GM19328 (cell line): ENCODE data around the gene AMER3.
"Not testable (repeated sequence)": the region's sequence is repeated elsewhere in the genome, so short reads cannot be mapped to it uniquely, and the experiment has no call there.

Experiments used
- ATAC-seq: cut with Tn5 transposase; IDR thresholded peaks from one replicate; pipeline ENCODE4 v1.9.1; 2021; ENCODE audit warnings: mild to moderate bottlenecking, moderate library complexity; ENCODE audit not compliant: unreplicated experiment

The AMER3 gene, protein sequence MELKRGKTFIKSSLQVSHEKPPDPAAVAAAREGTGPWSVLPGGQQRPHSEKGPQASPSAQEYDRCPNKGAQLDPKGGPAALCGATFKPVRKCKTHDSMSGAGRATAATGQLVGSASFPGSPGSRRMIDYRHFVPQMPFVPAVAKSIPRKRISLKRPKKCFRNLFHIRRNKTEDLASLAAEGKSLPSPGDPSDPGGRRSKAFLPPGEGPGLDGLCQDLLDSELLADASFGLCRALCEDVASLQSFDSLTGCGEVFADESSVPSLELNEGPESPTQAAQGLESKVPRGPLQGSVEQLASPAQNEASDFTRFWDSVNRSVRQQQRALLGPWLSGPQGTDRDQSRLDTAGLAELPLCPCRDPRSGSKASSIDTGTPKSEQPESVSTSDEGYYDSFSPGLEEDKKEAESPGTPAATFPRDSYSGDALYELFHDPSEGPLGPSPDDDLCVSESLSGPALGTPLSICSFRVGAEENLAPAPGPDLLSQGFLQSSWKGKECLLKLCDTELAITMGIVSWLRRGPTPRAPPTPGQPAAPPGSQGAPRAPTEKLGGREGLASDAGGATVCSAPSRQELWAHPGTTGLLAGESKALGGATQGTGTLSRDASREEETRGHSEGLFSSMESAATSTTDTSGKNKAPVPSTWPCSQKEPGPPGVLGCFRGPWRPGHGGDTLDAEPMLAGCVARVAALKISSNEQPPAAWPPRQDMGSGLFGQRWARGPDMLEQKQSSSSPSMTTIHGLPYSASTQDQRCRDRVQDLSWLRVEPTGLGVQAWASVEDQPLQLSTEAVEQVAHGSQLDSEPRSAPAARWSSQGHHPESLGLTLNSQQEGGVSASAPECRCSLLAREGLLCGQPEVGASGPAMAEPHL

DNA sequence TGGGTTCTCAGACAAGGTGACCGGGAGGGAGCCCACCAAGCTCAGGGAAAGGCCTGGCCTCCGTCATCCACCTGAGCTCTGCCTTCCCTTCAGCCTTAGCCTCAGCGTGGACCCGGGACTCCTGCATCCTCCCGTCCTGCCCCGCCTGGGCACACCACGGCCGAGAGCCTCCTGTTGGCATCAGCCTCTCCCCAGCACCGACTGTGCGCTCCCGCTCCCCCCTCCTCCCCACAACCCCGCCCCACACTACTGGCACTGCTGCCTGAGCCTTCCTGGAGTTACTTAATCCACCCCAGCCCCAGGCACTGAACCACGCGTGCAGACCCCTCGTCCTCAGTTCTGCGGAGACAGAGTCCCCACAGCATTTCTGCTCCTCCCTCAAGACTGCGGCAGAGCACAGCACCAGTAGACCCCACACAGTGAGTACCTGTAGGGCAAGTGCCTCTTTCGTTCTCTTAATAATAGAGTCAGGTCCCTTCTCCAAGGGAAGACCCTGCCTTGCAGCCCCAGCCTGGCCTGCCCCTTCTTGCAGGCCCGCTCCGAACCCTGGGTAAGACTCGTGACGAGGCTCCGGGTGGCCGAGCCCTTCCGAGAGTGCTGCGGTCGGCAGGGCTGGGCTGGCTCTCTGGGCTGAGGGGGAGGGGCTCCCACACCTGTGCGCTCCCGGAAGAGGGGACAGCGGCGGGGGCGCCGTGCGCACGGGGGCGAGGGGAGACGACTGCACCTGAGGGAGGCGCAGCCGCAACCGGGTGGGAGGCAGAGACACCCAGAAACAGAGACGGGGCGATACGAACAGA, at the start of gene AMER3:
Gene AMER3, plus strand, starts transcription at position 285 of the 797 bp plus-strand sequence. CDS start 6,533 bp downstream, outside the sequence.
- peak; percentile 20 for ATAC-seq

DNA sequence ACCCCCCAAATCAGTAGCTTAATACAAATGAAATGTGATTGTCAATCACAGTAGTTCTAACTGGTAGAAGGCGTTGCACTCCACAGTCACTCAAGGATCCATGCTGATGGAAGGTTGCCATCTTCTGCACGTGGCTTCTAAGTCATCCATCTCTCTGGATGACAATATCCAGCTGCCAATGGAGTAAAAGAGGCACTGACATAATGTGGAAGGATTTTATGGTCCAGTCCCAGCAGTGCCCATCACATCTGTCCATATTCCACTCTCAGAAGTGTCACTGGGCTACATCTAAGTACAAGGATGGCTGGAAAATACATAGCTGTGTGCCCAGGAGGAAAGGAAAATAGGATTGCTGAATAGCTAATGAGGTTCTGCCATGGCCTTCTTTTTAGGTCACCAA, 40.5 kb upstream of the AMER3 start:
- not testable (repeated sequence) for ATAC-seq

DNA sequence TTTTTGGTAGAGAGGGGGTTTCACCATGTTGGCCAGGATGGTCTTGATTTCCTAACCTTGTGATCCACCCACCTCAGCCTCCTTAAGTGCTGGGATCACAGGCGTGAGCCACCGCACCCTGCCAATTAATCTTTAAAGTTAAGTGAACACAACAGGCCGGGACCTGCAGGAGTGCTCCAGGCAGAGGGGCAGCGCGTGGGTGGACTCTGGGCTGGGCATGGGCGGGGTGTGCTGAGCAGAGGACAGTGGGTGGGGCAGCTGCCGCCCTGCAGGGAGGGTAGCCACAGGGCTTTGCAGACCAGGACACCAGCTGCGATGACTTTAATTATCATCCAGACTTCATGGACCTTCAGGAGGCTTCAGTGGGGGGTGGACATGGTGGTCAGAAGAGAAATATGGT, 35.3 kb upstream of the AMER3 start:
- no peak for ATAC-seq

DNA sequence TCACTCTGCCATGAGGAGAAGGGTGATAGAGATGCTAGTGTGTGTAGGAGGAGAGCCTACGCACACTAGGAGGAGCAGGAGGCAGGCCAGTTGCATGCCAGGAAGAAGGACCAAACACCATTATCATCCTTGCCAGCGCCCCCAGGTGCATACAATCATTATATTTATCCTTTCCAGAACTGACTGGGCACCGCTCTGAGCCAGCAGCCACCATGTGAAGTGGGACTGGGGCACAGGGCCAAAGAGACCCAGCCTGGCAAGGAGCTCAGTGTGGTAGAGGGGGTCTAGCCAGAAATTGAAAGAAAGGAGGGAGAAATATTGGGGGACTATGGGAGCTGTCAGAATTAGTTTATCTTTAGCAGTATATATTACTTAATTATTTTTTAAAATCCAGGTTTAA, 34.8 kb upstream of the AMER3 start:
- no peak for ATAC-seq

DNA sequence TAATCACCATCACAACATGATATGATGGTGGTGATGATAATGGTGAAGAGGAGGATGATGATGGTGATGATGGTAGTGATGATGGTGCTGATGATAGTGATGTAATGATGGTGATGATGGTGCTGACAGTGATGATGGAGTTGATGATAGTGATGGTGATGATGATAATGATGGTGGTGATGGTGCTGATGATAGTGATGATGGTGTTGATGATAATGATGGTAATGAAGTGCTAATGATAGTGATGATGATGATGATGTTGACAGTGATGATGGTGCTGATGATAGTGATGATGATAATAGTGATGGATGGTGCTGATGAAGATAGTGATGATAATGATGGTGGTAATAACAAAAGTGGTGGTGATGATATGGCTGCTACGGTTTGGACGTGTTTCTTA, 30.9 kb upstream of the AMER3 start:
- no peak for ATAC-seq

DNA sequence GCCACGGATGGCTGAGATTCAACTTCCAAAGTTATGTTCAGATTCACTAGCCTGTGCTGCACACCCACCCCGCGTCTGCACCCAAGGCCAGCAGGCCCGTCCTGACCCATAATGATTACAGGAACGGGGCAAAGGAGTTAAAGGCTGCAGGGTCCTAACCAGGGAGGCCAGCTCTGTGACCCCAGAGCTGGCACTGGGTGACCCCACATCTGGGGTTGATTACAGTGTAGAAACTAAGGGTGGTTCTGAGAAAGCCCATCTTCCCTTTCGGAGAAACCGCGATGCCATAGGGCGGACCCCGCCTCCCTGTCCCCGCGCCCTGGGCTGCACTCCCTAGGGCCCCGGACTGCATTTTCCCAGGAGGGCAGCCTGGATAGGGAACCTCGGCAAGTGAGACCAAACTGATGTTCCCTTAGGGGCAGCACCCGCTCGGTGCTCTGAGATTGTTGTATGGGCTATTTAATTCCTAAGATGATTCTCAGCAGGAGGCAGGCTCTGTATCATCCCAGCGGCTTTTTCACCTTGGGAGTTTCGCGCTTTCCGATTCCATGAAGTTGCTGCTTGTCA, 28.6 kb upstream of the AMER3 start:
- no peak for ATAC-seq

DNA sequence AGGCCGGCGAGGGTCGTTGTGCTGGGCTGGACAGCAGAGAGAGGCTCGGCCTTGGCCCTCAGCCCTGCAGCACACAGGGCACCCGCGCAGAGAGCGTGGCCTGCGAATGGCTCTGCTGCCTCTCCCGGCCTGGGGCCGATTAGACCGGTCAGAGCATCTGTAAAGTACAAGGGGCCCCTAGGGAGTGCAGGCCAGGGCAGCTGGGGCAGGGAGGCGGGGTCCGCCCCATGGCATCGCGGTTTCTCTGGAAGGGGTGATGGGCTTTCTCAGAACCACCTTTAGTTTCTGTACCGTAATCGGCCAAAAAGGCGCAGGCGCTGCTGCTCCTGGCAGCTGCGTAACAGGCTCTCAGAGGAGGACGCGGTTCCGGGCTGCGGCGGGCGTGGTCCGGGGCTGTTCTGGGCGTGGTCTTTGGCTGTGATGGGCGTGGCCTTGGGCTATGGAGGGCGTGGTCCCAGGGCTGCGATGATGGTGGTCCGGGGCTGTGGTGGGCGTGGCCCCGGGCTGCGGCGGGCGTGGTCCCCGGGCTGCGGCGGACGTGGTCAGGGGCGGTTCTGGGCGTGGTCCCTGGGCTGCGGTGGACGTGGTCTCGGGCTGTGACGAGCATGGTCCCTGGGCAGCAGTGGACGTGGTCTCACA, 27.9 kb upstream of the AMER3 start:
- ATAC-seq: peak; percentile 91

DNA sequence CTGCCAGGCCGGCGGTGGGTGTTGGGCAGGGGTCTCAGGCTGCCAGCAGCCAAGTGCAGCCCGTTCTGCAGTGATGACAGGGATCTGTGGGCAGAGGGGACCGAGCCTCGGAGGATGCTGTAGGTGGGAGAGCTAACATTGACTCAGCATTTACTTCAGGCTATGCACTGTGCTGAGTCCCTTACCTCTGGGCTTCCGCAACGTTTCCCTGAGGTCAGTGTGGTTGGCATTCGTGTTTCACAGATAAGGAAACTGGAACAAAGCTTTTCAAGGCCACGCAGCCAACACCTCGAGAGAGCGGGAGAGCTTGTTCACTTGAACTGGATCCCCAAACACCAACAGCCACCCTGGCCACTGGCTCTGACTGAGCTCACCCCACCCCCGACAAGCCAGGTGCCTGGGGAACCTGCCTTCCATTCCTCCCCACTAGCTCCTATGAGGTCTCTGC, 27.3 kb upstream of the AMER3 start:
- ATAC-seq: peak; percentile 17

DNA sequence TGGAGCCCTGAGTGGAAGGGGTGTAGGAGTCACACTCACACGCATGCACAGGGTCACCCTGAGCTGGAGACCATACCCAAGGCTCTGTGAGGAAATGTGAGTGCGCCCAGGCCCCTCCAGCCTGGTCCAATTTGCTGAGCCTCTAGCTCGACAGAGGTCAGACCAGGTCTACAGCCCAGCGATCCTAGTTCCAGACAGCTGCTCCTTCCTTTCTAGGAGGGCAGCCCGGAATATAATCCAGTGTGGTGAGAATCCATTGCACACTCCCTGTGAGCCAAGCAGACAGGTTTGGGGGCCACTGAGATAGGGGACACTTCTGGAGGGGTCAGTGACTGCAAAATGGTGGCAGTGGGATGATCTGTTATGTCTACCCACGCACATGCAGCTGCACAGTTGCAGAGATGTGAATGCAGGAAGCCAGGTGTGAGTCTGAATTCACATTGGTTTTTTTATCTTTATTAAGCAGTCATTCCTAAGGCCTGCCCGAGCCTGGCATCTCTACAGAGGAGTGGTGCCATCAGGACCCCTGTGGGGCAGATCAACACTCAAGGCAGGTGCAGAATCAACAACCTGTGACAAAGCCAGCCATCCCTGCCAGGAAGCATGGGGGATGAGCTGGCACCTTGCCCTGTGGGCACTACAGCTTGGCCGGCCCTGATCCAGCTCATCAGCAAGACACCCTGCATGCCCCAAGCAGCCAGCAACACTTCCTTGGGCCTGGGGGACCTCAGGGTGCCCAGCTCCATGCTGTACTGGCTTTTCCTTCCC, 26.6 kb upstream of the AMER3 start, which contains the start of gene GPR148:
Gene GPR148, plus strand, starts transcription at position 522 of the 768 bp plus-strand sequence. Its CDS starts 82 bp downstream, at position 604.
- ATAC-seq: no peak

DNA sequence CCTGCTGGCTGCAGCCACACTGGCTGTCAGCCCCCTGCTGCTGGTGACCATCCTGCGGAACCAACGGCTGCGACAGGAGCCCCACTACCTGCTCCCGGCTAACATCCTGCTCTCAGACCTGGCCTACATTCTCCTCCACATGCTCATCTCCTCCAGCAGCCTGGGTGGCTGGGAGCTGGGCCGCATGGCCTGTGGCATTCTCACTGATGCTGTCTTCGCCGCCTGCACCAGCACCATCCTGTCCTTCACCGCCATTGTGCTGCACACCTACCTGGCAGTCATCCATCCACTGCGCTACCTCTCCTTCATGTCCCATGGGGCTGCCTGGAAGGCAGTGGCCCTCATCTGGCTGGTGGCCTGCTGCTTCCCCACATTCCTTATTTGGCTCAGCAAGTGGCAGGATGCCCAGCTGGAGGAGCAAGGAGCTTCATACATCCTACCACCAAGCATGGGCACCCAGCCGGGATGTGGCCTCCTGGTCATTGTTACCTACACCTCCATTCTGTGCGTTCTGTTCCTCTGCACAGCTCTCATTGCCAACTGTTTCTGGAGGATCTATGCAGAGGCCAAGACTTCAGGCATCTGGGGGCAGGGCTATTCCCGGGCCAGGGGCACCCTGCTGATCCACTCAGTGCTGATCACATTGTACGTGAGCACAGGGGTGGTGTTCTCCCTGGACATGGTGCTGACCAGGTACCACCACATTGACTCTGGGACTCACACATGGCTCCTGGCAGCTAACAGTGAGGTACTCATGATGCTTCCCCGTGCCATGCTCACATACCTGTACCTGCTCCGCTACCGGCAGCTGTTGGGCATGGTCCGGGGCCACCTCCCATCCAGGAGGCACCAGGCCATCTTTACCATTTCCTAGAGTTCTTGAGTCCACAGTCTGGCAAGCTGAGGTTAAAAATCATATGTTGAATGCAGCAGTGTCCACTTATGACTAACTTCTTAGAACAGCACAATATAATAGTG, 25.7 kb upstream of the AMER3 start:
- ATAC-seq: no peak

DNA sequence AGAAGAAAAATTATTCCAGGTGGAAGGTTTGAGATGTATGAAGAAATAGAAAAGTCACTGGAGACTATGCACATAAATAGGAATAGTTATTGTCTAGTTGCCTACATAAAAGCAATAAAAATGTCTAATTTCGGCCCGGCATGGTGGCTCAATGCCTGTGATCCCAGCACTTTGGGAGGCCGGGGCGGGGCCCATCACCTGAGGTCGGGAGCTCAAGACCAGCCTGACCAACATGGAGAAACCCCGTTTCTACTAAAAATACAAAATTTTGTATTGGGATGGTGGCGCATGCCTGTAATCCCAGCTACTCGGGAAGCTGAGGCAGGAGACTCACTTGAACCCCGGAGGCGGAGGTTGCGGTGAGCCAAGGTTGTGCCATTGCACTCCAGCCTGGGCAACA, 23.1 kb upstream of the AMER3 start:
- not testable (repeated sequence) for ATAC-seq

DNA sequence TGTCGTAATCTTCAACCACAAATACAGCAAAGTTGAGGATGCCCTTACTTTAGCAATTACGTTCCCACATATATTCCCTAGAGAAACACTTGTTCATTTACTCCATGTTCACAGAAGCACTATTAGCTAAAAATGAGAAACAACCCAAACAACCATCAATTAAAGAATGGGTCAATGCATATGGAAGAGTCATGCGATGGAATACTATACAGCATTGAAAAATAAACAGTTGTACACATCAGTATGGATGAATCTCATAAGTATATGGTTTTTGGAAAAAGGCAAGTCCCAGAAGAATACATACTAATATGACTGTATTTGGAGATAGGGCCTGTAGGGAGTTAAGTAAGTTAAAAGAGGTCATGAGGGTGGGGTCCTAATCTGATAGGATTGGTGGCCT, 20.1 kb upstream of the AMER3 start:
- ATAC-seq: no peak

DNA sequence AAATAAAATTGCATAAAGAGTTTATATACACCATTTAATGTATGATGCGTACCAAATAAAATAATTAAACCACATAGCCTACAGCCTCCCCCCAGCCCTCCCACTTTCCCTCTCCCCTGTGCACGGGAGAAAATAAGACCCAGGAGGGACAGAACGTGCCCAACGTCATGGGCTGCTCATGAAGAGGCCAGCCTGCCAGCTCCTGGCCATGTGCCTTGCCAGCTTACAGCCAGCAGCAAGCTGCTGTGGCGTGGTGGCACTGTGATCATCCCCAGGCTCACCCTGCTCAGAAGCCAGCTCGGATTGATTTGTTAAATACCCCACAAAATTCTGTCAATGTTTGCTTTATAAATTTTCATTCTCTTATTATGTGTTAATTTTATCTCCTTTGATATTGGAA, 18.9 kb upstream of the AMER3 start:
- ATAC-seq: no peak

DNA sequence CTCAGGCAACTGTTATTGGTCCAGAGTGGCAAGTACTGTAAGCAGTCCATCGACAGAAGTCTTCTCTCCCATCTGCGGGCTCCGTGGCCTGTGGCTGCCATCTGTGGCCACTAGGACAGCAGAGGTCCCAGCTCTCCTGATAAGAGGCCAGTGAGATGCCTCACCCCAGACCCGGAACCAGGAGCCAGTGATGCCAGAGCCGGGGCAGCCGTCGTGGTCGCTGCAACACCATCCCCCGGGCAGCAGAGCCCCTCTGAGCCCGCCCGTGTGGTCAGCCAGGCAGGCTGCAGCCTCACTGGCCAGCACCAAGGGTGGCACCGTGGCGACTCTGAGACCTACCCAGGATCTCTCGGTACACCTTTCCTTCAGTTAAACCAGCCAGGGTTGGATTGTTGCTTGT, 17.7 kb upstream of the AMER3 start:
- no peak for ATAC-seq

DNA sequence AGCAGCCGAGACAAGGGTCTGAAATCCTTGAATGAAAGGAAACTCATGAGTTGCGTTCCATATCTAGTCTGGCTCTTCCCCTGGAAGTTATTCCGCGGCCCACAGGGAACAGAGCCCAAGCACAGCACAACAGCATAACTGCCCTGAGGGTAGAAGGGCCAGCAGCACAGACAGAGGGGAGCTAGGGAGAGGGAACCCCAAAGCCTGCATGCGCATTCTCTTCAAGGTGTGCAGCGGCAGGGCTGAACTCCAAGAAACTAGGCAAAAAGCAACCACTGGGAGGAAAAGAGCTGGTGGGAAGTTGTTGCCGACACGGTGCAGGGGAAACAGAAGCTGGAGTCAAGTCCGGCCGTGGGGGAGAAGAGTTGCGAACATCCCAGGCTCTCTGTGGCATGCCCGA, 14.7 kb upstream of the AMER3 start:
- no peak for ATAC-seq

DNA sequence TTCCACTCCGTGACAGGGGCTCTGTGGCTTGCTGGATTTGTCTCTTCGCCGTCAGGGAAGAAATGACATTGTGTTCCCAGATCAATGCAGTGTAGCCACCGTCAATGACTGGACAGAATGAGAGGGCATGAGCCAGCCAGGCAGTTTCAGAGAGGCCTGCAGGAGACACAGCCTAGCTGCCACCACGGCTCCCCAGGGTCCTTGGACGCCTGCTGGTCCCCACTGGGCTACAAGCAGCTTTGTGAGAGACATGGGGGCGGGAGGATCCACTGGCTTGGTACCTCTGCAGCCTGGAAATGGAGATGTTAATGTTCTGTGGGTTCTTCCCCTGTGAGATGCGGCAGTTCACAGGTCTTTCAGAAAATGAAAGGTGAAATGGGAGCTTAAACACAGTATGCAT, 12.1 kb upstream of the AMER3 start:
- no peak for ATAC-seq

DNA sequence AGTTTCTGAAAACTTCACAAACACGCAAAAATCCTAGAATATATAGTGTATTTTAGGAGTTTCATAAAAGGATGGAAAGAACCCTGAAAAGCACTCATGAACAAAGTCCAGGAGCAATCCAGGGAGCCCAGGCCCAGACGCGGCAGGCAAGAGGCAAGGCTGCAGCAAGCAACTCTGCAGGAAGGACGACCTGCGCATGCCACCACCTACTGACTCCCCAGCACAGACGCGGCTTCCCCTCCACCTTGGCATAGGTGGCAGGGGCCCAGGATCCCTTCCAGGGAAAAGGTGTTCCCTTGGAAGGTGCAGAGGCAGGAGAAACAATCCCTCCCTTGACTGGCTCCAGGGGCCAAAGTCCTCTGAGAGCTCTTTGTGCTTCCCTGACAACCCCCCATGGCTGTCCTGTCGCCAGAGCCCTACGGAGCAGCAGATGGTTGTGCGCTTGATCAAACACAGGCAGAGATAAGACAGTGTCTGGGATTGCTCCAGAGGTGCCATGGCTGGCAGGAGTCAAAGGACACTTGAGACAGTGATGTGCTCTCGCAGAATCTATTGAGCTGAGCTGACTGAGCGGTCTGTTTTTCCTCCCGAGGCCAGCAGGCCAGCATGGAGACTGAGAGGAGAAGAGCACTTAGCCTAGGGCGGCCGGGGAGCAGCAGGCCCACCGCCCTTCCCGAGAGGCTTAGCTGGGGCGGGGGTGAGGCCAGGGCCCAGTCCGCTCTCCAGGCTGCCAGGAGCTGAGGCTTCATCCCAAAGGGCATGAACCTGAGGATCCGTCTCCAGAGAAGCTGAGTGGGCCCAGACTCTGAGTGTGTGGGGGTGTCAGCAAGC, 10.8 kb upstream of the AMER3 start:
- no peak for ATAC-seq
